Measurements from ENCODE around the gene PELI2.

GRCh38 chr14:56120091-56120691 lies 2.0 kb downstream of the PELI2 start:
- TF ChIP-seq POLR2A (IDR thresholded peaks at IDR 0.05; ENCODE audit: low read length) (no peak), GATA1 (IDR thresholded peaks at IDR 0.05; ENCODE audit: low read depth, low read length) (no peak)
